HG03521 (cell line): Measurements from ENCODE around the gene CMC1.

Experiments used
- ATAC-seq: cut with Tn5 transposase; IDR thresholded peaks from one replicate; pipeline ENCODE4 v1.9.1; 2021; ENCODE audit warnings: mild to moderate bottlenecking, moderate library complexity; ENCODE audit not compliant: unreplicated experiment

CMC1 gene

GRCh38 chr3:28349469-28350000, 108.1 kb downstream of the CMC1 start:
- no peak for ATAC-seq
